ENCODE results near the gene GRIP2. TPM values are rescaled to one million over a fixed set of nuclear protein-coding genes. Genes with fewer than 3 reads are reported as not detected.

GRIP2 gene
- total RNA-seq, 4 donors from 2014 or later, result 0.22 to 1.5 TPM; not detected in 2

DNA sequence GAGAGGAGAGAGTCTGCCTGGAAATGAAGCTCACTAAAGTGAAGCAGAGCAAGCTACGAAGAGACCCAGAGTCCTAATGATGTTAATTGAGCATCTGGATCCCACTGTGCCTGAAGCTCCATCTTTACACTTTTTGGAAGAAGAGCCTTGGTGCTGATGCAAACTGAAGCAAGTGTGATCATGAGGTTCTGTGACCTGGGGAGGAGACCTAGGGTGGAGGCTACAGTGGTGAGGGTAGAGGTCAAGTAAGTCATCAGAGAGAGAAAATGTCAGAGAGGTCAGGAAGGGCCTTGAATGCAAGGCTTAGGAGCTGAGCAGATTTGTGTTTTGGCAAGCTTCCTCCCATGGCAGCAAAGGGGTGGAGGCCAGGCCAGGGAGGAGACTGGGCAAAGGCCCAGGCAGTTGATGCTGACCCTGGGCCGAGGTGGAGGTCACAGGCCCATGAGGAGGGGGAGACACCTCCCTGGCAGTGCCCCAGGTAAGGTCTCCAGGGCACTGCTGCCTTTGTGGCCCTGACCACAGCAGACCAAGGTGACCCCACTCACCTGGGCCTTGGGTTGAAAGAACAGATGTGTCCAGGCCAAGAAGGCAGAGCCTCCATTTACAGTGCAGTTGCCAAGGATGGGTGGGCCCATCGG lies 1.6 kb downstream of the GRIP2 start:
- TF ChIP-seq CTCF (IDR thresholded peaks at IDR 0.05; ENCODE audit: low read depth), result no peak

GRCh38 chr3:14537590-14538450 lies 2.3 kb downstream of the GRIP2 start:
- TF ChIP-seq CTCF (IDR thresholded peaks at IDR 0.05; ENCODE audit: low read depth), result no peak

GRCh38 chr3:14536837-14537589 lies 3.1 kb downstream of the GRIP2 start:
- TF ChIP-seq CTCF (IDR thresholded peaks at IDR 0.05; ENCODE audit: low read depth), result no peak

DNA sequence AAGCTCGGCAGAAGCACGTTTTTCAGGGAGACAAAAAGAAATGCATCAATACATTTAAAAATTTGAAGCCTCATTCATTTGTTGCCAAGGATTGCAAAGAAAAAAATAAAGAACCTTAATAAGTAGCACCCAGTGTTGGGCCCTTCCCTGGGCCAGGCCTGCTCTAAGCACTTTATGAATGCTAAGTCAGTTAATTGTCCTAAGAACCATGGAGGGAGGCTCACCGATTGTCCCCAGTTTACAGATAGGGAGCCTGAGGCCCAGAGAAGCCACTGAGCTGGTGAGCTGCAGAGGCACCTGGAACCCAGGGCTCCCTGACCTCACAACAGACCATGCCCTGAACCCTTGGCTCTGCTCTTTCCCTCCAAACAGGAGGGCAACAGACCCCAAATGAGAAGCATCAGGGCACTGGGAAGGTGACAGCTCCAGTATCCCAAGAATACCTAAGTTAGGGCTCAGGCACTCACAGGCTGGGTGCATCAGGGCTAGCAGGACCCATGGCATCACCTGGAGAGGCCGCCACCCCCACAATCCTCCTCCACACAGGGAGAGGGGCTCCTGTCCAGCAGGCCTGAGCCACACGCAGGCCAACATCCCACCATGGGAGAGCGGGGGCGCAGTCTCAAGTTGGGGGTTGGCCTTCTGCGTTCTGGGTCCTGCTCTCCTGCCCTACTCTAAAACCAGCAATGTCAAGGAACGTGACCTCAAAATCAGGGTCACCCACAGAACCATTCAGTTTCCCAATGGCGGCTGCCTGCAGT lies 3.9 kb downstream of the GRIP2 start:
- TF ChIP-seq CTCF (IDR thresholded peaks at IDR 0.05; ENCODE audit: low read depth), result no peak

DNA sequence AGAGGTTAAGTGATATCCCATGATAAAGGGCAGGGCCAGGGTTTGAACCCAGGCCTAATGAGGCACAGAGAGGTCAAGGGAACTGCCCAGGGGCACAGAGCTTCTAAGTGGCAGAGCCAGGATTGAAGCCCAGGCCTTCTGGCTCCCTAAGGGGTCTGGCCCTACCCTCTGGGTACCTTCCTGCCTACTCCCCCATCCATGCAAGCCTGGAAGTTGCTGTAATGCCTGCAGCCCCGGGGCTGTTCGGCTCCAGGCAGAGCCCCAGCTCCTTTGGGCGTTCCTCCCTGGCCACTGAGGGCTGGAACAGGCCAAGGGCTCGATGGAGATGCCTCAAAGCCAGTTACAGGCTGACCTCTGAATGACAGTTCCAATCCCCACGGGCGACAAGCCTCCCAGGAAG lies 4.5 kb downstream of the GRIP2 start:
- no peak for TF ChIP-seq CTCF (IDR thresholded peaks at IDR 0.05; ENCODE audit: low read depth)

DNA sequence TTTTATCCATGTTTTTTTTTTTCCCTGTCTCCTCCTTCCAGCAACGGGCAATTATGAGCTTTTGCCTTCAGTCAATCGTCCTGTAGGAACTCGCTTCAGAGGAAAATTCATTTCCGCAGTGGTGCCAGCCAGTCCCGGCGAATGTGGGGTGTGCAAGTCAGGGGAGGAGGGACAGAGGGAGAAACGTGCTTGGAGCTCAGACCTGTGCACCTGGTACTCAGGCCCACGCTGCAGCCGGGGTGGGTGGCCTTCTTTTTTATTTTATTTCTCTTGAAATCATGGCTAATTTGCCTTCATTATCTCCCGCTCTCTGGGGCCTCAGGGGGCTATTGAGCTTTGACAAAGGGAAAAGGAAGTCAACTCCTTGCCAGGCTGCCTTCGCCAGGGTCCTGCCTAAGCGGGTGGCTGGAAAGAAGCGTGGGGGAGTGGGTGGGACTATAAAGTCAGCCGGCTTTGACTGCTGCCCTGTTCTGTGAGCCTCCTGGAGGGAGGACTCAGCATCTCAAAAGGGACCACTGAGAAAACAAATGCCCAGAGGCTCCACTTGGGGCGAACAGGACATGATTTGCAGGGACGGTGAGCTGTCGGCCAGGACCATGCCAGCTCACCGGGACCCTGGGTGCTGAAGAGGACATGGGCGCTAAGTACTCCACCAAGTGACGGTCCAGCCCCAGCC lies 5.5 kb downstream of the GRIP2 start:
- TF ChIP-seq CTCF (IDR thresholded peaks at IDR 0.05; ENCODE audit: low read depth), result no peak

Measured in subcutaneous adipose tissue (tissue), 4 donors.